Mucosa of rectum (tissue), 2 donors: ENCODE results near the gene AP3D1.

Source experiments
- H3K27ac ChIP-seq, 2 donors: one replicate each; pipeline ENCODE4 v1.7.0; 2013; ENCODE audit warnings: inconsistent platforms in 2 of 2, low read depth in 2 of 2, low read length in 2 of 2
- H3K27me3 ChIP-seq, 2 donors: one replicate each; pipeline ENCODE4 v1.7.0; 2013; ENCODE audit warnings: low read length in 2 of 2; ENCODE audit not compliant: control insufficient read depth in 2 of 2, insufficient read depth in 2 of 2
- H3K36me3 ChIP-seq, 2 donors: one replicate each; pipeline ENCODE4 v1.7.0; 2013; ENCODE audit warnings: low read length in 2 of 2; ENCODE audit not compliant: control insufficient read depth in 2 of 2, insufficient read depth in 2 of 2
- H3K4me1 ChIP-seq, 2 donors: one replicate each; pipeline ENCODE4 v1.7.0; 2013; ENCODE audit warnings: low read length in 2 of 2, mild to moderate bottlenecking in 1 of 2; ENCODE audit not compliant: control insufficient read depth in 2 of 2, insufficient read depth in 2 of 2
- H3K4me3 ChIP-seq, 2 donors: one replicate each; pipeline ENCODE4 v1.7.0; 2013; ENCODE audit warnings: low read length in 2 of 2
- H3K9ac ChIP-seq, 2 donors: one replicate each; pipeline ENCODE4 v1.7.0; 2013; ENCODE audit warnings: low read length in 2 of 2, low read depth in 1 of 2, mild to moderate bottlenecking in 1 of 2
- H3K9me3 ChIP-seq, 2 donors: one replicate each; pipeline ENCODE4 v1.7.0; 2013; ENCODE audit warnings: low read length in 2 of 2; ENCODE audit not compliant: control insufficient read depth in 2 of 2
- donor health status: healthy.
- donor health status: Normal muscosa, but diverticular disease.

AP3D1 gene

GRCh38 chr19:2157452-2157851, 6.1 kb upstream of the AP3D1 start:
- Histone ChIP-seq H3K9me3 (no peaks in the 10 kb centered on the region), H3K27ac (no peak overlapping the region), H3K27me3 (no peaks in the 10 kb centered on the region), H3K4me3 (no peak overlapping the region), H3K36me3 (no peaks in the 10 kb centered on the region), H3K4me1 (peaks cover 3 to 10% of the 10 kb centered on the region in 2 donors), H3K9ac (no peak overlapping the region)

- peaks cover 17 to 22% of the 10 kb centered on the region in 2 donors for H3K4me1 ChIP-seq
- no peaks in the 10 kb centered on the region for H3K9me3 ChIP-seq
- H3K36me3 ChIP-seq = no peaks in the 10 kb centered on the region
- H3K4me3 ChIP-seq = no peak overlapping the region
- peak overlapping the region; percentile 70 to 89 for H3K27ac ChIP-seq
- no peaks in the 10 kb centered on the region for H3K27me3 ChIP-seq
- H3K9ac ChIP-seq = peak overlapping the region; percentile 32 to 60
These were observed 3.3 kb upstream of the AP3D1 start for GRCh38 chr19:2154587-2155075.

GRCh38 chr19:2150794-2151338, 500 bp downstream of the AP3D1 start:
- H3K4me3 ChIP-seq = peak overlapping the region; percentile 87 to 91
- H3K27me3 ChIP-seq = no peaks in the 10 kb centered on the region
- no peaks in the 10 kb centered on the region for H3K9me3 ChIP-seq
- H3K9ac ChIP-seq = peak overlapping the region; percentile 85 to 88
- peaks cover 20 to 27% of the 10 kb centered on the region in 2 donors for H3K4me1 ChIP-seq
- peaks cover 2 to 3% of the 10 kb centered on the region in 2 donors for H3K36me3 ChIP-seq
- H3K27ac ChIP-seq = peak overlapping the region; percentile 77 to 81

GRCh38 chr19:2149980-2150793, 1.2 kb downstream of the AP3D1 start:
- no peaks in the 10 kb centered on the region for H3K27me3 ChIP-seq
- no peaks in the 10 kb centered on the region for H3K9me3 ChIP-seq
- peak overlapping the region; percentile 87 to 91 for H3K4me3 ChIP-seq
- peak overlapping the region; percentile 85 to 88 for H3K9ac ChIP-seq
- H3K4me1 ChIP-seq = peaks cover 20 to 24% of the 10 kb centered on the region in 2 donors
- peaks cover 3 to 4% of the 10 kb centered on the region in 2 donors for H3K36me3 ChIP-seq
- peak overlapping the region; percentile 77 to 81 for H3K27ac ChIP-seq

- Histone ChIP-seq H3K4me1 (peaks cover 17 to 18% of the 10 kb centered on the region in 2 donors), H3K9ac (no peak overlapping the region)
These were observed 2.8 kb downstream of the AP3D1 start for GRCh38 chr19:2148482-2149135.

GRCh38 chr19:2145831-2146241, 5.5 kb downstream of the AP3D1 start:
- H3K4me3 ChIP-seq = no peak overlapping the region
- no peaks in the 10 kb centered on the region for H3K27me3 ChIP-seq
- no peaks in the 10 kb centered on the region for H3K9me3 ChIP-seq
- H3K36me3 ChIP-seq = peaks cover 3 to 4% of the 10 kb centered on the region in 2 donors
- H3K9ac ChIP-seq = no peak overlapping the region
- no peak overlapping the region for H3K27ac ChIP-seq
- peaks cover 12 to 14% of the 10 kb centered on the region in 2 donors for H3K4me1 ChIP-seq

More at GRCh38 chr19:2148482-2149135, 2.8 kb downstream of the AP3D1 start:
- Histone ChIP-seq H3K4me3 (no peak overlapping the region), H3K9me3 (no peaks in the 10 kb centered on the region), H3K27ac (no peak overlapping the region), H3K36me3 (peaks cover 3 to 4% of the 10 kb centered on the region in 2 donors), H3K27me3 (no peaks in the 10 kb centered on the region)

- Histone ChIP-seq H3K4me3 (no peak overlapping the region), H3K27me3 (no peaks in the 10 kb centered on the region), H3K27ac (no peak overlapping the region), H3K9me3 (no peaks in the 10 kb centered on the region), H3K9ac (no peak overlapping the region), H3K36me3 (peaks cover 4 to 12% of the 10 kb centered on the region in 2 donors), H3K4me1 (peaks cover 0 to 4% of the 10 kb centered on the region in 2 donors)
These were observed 7.2 kb downstream of the AP3D1 start for GRCh38 chr19:2144190-2144589.

- H3K4me1 ChIP-seq = peaks cover 0 to 4% of the 10 kb centered on the region in 2 donors
- H3K9ac ChIP-seq = no peak overlapping the region
- H3K36me3 ChIP-seq = peaks cover 16 to 26% of the 10 kb centered on the region in 2 donors
- no peak overlapping the region for H3K4me3 ChIP-seq
- H3K27ac ChIP-seq = no peak overlapping the region
- H3K27me3 ChIP-seq = no peaks in the 10 kb centered on the region
- no peaks in the 10 kb centered on the region for H3K9me3 ChIP-seq
These were observed 9.1 kb downstream of the AP3D1 start for GRCh38 chr19:2142173-2142829.

GRCh38 chr19:2140138-2140569, 11.2 kb downstream of the AP3D1 start:
- H3K9ac ChIP-seq = no peak overlapping the region

More at GRCh38 chr19:2140138-2140569, 11.2 kb downstream of the AP3D1 start:
- H3K9me3 ChIP-seq = no peaks in the 10 kb centered on the region
- no peaks in the 10 kb centered on the region for H3K4me1 ChIP-seq
- H3K27ac ChIP-seq = no peak overlapping the region
- H3K36me3 ChIP-seq = peaks cover 19 to 36% of the 10 kb centered on the region in 2 donors
- H3K27me3 ChIP-seq = no peaks in the 10 kb centered on the region
- H3K4me3 ChIP-seq = no peak overlapping the region
